Measurements from ENCODE around the gene S100P.

S100P gene

DNA sequence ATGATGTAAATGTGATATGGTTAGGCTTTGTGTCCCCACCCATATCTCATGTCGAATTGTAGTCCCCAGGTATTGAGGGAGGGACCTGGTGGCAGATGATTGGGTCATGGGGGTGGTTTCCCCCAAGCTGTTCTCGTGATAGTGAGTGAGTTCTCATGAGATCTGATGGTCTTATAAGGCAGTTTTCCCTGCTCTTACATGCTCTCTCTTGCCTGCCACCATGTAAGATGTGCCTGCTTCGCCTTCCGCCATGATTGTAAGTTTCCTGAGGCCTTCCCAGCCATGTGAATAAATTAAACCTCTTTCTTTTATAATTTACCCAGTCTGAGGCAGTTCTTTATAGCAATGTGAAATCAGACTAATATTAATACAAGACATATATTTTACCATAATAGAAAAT is 46.2 kb downstream of the S100P start:
- DNase-seq (no peak), ATAC-seq (no peak)
- H3K27ac Mint-ChIP-seq: no peak overlapping the region
- H3K4me3 Mint-ChIP-seq: no peak overlapping the region
- no peaks in the 10 kb centered on the region for H3K9me3 Mint-ChIP-seq
- H3K27me3 Mint-ChIP-seq: no peaks in the 10 kb centered on the region
- peaks cover 8% of the 10 kb centered on the region for H3K4me1 Mint-ChIP-seq

DNA sequence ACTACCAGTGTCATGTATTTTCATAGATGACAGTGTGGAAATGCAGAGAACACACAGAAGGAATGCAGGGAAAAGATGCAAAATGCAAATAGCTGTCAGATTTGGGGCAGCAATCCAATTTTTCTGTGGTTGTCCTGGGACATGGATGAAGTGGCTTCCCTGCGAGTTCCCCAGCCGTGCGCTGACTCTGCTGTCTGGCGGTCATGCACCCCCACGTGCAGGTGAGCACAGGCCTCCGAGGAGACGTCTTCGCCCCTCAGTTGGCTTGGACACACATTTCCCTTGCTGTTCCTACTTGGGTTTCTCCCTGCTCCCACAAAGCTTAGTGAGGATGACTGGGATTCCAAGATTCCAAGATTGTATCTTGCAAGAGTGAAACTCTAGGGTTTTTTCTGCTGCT is 46.7 kb downstream of the S100P start:
- Mint-ChIP-seq H3K4me1 (peaks cover 8% of the 10 kb centered on the region), H3K27me3 (no peaks in the 10 kb centered on the region), H3K4me3 (no peak overlapping the region), H3K9me3 (no peaks in the 10 kb centered on the region), H3K27ac (no peak overlapping the region)
- no peak for DNase-seq
- no peak for ATAC-seq

DNA sequence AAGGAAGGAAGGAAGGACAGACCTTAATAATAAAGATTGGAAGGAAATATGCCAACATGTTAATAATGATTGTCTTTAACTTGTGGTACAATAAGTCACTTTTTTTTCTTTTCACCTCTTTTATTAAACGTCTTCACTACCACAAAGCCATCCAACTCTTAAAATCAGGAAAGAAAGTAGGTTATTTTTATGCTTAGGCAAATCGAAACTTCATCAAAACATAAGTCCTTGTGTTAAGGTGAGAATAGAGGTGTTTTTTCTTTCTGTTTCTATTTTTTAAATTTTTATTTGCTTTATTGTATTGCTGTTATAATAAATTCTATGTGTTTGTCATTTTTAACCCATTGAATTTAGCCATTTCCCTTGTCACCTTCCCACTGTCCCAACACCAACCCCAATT is 48.8 kb downstream of the S100P start:
- Mint-ChIP-seq H3K27me3 (no peaks in the 10 kb centered on the region), H3K4me1 (peaks cover 8% of the 10 kb centered on the region), H3K27ac (peak overlapping the region in 1 of 2 donors; percentile 65), H3K9me3 (no peaks in the 10 kb centered on the region), H3K4me3 (no peak overlapping the region)
- DNase-seq (no peak), ATAC-seq (no peak)

- Mint-ChIP-seq H3K27ac (peak overlapping the region in 1 of 2 donors; percentile 65), H3K9me3 (no peaks in the 10 kb centered on the region), H3K27me3 (no peaks in the 10 kb centered on the region), H3K4me3 (no peak overlapping the region), H3K4me1 (peaks cover 8% of the 10 kb centered on the region)
- no peak for ATAC-seq
- no peak for DNase-seq
Measured at GRCh38 chr4:6742989-6743388, 49.3 kb downstream of the S100P start.
